ENCODE measurements around the gene ZNF587. TPM values are rescaled to one million over a fixed set of nuclear protein-coding genes. Genes with fewer than 3 reads are reported as not detected.
"Not testable (repeated sequence)": the region's sequence is repeated elsewhere in the genome, so short reads cannot be mapped to it uniquely, and the experiment has no call there.

ZNF587 gene
- total RNA-seq, 1 experiment from 2014 or later: 8.2 TPM

DNA sequence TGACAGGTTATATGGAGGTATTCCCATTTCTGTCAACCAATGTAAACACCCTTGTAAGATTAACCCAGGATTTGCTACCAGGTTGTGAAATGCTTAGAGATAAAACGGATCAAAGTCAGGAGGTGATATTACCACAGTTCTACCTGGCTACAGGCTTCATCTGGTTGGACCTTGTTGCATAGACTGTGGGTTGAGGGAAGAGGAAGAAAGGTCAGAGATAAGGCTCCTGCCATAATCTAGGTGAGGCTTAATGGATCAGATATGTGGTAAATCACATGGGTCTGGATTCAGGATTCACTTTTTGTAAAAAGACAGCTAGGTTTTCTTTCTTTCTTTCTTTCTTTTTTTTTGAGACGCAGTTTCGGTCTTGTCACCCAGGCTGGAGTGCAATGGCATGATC is 28.2 kb upstream of the ZNF587 start:
- not testable (repeated sequence) for DNase-seq (ENCODE audit: low read depth)

DNA sequence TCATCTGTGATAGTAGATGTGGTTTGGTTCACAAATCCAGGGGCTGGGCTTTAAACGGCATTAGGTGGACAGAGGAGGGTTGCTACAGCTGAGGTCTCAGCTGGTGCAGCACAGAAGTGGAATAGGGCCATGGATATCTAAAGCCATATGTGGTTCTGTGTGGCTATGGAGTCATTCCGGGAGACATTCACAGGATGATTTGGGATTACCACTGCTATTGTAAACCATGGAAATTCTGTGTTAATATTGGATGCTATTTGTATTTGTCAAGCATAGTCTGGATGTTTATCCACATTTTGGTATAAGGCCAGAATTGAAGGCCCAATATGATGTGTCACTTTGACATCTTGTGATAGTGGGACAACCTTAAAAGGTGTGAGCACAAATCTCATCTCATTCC is 26.5 kb upstream of the ZNF587 start:
- not testable (repeated sequence) for DNase-seq (ENCODE audit: low read depth)

GRCh38 chr19:57823608-57824007 is 26.1 kb upstream of the ZNF587 start:
- DNase-seq (ENCODE audit: low read depth): not testable (repeated sequence)

DNA sequence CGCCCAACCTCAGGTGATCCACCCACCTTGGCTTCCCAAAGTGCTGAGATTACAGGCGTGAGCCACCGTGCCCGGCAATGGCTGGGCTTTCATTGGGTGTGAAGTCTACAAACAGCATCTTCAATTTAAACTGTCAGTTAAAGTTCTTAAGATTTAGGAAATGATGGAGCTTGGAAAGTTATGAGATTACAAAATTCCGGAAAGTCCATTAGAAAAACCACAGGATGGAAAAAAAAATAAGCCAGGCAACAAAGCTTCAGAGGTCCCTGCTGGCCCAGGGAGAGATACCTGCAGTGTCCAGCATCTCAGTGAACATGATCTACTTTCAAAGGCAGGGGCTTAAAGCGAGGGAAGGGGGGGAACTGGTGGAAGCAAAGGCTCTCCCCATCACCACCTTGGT is 24.1 kb upstream of the ZNF587 start:
- DNase-seq (ENCODE audit: low read depth): no peak

DNA sequence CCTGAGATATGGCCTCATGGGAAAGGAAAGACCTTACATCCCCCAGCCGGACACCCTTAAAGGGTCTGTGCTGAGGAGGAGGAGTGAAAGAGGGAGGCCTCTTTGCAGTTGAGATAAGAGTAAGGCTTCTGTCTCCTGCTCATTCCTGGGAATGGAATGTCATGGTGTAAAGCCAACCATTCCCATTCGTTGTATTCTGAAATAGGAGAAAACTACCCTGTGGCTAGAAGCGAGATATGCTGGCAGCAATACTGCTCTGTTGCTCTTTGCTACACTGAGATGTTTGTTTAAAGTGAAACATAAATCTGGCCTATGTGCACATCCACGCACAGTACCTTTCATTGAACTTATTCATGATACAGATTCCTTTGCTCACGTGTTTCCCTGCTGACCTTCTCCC is 20.3 kb upstream of the ZNF587 start:
- DNase-seq (ENCODE audit: low read depth): no peak

GRCh38 chr19:57830071-57830602 is 19.5 kb upstream of the ZNF587 start, which contains the start of gene ZNF587B:
Gene ZNF587B (plus strand): TSS chr19:57830299. CDS start chr19:57830529, 230 bp downstream.
- peak; percentile 32 for DNase-seq (ENCODE audit: low read depth)

- not testable (repeated sequence) for DNase-seq (ENCODE audit: low read depth)
Measured at GRCh38 chr19:57836991-57837390, 12.7 kb upstream of the ZNF587 start.

DNA sequence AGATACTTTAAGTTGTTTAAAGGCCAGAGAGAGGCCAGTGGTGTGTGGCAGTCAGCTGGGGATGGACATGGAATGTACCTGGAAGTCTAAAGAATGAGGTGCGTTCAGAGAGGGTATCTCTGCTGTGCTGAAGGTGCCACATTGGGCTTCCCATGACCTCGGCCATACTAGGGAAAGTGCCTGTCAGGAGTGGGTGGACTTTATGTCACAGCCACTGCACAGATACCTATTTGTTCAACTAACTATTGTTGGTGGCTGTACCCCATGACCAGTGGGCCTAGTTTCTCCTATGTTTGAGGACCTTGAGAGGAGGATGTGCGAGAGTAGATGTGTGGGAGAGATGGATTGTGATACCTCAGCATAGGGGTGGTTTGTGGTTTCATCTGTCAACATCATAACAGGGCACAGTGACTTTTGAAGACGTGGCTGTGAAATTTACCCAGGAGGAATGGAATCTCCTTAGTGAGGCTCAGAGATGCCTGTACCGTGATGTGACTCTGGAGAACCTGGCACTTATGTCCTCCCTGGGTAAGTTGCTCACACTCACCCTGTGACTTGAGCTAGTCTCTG is 11.0 kb upstream of the ZNF587 start:
- not testable (repeated sequence) for DNase-seq (ENCODE audit: low read depth)

DNA sequence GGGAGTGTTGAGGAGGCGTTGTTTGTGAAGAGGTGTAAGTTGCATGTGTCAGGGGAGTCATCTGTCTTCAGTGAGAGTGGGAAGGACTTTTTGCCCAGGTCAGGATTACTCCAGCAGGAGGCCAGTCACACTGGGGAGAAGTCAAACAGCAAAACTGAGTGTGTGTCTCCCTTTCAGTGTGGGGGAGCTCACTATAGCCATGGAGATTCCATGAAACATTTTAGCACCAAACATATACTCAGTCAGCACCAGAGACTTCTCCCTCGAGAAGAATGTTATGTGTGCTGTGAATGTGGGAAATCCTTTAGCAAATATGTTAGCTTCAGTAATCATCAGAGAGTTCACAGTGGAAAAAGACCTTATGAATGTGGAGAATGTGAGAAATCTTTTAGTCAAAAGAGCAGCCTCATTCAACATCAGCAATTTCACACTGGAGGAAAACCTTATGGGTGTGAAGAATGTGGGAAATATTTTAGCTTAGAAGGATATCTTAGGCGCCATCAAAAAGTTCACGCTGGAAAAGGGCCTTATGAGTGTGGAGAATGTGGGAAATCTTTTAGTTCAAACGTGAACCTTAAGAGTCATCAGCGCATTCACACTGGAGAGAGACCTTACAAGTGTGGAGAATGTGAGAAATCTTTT is 8.4 kb upstream of the ZNF587 start:
- DNase-seq (ENCODE audit: low read depth): no peak

GRCh38 chr19:57847164-57847563 is 2.5 kb upstream of the ZNF587 start:
- not testable (repeated sequence) for DNase-seq (ENCODE audit: low read depth)

GRCh38 chr19:57849162-57849665 is 445 bp upstream of the ZNF587 start:
- DNase-seq (ENCODE audit: low read depth): not testable (repeated sequence)

- peak; percentile 54 for DNase-seq (ENCODE audit: low read depth)
Measured at GRCh38 chr19:57850553-57851017, 926 bp downstream of the ZNF587 start.

DNA sequence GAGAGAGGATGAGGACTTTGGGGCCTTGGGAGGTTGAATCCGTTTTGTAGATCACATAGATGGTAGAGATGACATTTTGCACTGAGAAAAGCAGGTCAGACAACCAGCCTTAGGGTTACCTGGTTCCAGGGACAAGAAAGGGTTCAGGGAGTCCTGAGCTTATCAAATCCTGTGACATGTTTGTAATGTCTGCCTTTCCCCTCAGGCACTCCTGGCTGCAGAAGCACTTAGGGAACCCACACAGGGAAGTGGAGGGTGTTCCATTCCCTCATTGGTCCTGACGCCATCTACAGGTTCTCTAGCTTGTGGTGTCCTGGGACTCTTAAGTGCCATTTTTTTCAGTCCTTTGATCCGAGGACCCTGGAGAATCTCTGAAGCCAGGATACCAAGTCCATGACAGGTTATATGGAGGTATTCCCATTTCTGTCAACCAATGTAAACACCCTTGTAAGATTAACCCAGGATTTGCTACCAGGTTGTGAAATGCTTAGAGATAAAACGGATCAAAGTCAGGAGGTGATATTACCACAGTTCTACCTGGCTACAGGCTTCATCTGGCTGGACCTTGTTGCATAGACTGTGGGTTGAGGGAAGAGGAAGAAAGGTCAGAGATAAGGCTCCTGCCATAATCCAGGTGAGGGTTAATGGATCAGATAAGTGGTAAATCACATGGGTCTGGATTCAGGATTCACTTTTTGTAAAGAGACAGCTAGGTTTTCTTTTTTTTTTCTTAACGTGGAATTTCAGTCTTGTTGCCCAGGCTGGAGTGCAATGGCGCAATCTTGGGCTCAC is 2.3 kb downstream of the ZNF587 start:
- DNase-seq (ENCODE audit: low read depth): not testable (repeated sequence)

DNA sequence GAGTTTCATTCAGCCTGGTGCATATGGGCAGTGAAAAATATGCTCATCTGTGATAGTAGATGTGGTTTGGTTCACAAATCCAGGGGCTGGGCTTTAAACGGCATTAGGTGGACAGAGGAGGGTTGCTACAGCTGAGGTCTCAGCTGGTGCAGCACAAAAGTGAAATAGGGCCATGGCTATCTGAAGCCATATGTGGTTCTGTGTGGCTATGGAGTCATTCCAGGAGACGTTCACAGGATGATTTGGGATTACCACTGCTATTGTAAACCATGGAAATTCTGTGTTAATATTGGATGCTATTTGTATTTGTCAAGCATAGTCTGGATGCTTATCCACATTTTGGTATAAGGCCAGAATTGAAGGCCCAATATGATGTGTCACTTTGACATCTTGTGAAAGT is 4.5 kb downstream of the ZNF587 start:
- DNase-seq (ENCODE audit: low read depth): not testable (repeated sequence)

GRCh38 chr19:57862351-57862750 is 12.7 kb downstream of the ZNF587 start:
- not testable (repeated sequence) for DNase-seq (ENCODE audit: low read depth)

- no peak for DNase-seq (ENCODE audit: low read depth)
Measured at GRCh38 chr19:57867868-57868492, 18.3 kb downstream of the ZNF587 start.

GRCh38 chr19:57869655-57870054 is 20.0 kb downstream of the ZNF587 start:
- DNase-seq (ENCODE audit: low read depth): not testable (repeated sequence)

- no peak for DNase-seq (ENCODE audit: low read depth)
Measured at GRCh38 chr19:57870225-57870624, 20.6 kb downstream of the ZNF587 start.

DNA sequence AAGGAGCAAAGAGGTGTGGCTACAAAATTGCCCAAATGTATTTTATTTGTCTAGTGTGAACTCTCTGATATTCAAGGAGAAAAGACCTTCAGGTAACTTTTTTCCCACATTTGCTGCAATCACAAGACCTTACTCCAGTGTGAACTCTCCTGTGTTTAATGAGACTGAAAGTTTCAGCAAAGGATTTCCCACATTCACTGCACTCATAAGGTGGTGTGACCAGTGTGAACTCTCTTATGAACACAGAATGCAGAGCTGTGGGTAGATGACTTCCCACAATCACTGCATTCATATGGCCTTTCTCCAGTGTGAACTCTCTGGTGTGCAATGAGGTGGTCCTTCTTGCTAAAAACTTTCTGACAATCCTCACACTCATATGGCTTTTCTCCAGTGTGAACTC is 22.8 kb downstream of the ZNF587 start:
- DNase-seq (ENCODE audit: low read depth): no peak

DNA sequence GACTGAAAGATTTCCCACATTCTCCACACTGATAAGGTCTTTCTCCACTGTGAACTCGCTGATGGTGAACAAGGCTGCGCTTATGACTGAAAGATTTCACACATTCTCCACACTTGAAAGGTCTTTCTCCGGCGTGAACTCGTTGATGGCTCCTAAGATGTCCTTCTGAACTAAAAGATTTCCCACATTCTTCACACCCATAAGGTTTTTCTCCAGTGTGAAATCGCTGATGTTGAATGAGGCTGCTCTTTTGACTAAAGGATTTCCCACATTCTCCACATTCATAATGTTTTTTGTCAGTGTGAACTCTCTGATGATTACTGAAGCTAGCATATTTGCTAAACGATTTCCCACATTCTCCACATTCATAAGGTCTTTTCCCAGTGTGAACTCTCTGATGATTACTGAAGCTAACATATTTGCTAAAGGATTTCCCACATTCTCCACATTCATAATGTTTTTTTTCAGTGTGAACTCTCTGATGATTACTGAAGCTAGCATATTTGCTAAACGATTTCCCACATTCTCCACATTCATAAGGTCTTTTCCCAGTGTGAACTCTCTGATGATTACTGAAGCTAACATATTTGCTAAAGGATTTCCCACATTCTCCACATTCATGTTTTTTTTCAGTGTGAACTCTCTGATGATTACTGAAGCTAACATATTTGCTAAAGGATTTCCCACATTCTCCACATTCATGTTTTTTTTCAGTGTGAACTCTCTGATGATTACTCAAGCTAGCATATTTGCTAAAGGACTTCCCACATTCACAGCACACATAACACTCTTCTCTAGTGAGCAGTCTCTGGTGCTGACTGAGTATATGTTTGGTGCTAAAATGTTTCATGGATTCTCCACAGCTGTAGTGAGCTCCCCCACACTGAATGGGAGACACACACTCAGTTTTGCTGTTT is 24.5 kb downstream of the ZNF587 start:
- not testable (repeated sequence) for DNase-seq (ENCODE audit: low read depth)

All from HT1080 (cell line).